ENCODE measurements around the gene HDAC4.

The HDAC4 gene

GRCh38 chr2:239412905-239413603 is 12.2 kb upstream of the HDAC4 start:
- TF ChIP-seq CTCF (IDR thresholded peaks at IDR 0.05; ENCODE audit: extremely low read depth, insufficient read depth, missing control alignments): no peak
- in situ Hi-C loops (cut with MboI; ENCODE audit: low pct_unique_long_range_greater_than_20kb, low sequenced_read_pairs, unreplicated experiment): no loop called here
- no peak for DNase-seq (ENCODE audit: low spot score)

GRCh38 chr2:239411549-239412319 is 10.9 kb upstream of the HDAC4 start:
- no peak for DNase-seq (ENCODE audit: low spot score)
- in situ Hi-C loops (cut with MboI; ENCODE audit: low pct_unique_long_range_greater_than_20kb, low sequenced_read_pairs, unreplicated experiment): no loop called here
- no peak for TF ChIP-seq CTCF (IDR thresholded peaks at IDR 0.05; ENCODE audit: extremely low read depth, insufficient read depth, missing control alignments)

- TF ChIP-seq CTCF (IDR thresholded peaks at IDR 0.05; ENCODE audit: extremely low read depth, insufficient read depth, missing control alignments): no peak
- in situ Hi-C loops (cut with MboI; ENCODE audit: low pct_unique_long_range_greater_than_20kb, low sequenced_read_pairs, unreplicated experiment): no loop called here
- DNase-seq (ENCODE audit: low spot score): no peak
Measured at GRCh38 chr2:239411117-239411516, 10.3 kb upstream of the HDAC4 start.

- no peak for DNase-seq (ENCODE audit: low spot score)
- in situ Hi-C loops (cut with MboI; ENCODE audit: low pct_unique_long_range_greater_than_20kb, low sequenced_read_pairs, unreplicated experiment): no loop called here
- TF ChIP-seq CTCF (IDR thresholded peaks at IDR 0.05; ENCODE audit: extremely low read depth, insufficient read depth, missing control alignments): no peak
Measured at GRCh38 chr2:239409976-239410375, 9.2 kb upstream of the HDAC4 start.

- TF ChIP-seq CTCF (IDR thresholded peaks at IDR 0.05; ENCODE audit: extremely low read depth, insufficient read depth, missing control alignments): no peak
- no peak for DNase-seq (ENCODE audit: low spot score)
- in situ Hi-C loops (cut with MboI; ENCODE audit: low pct_unique_long_range_greater_than_20kb, low sequenced_read_pairs, unreplicated experiment): no loop called here
Measured at GRCh38 chr2:239407112-239407511, 6.3 kb upstream of the HDAC4 start.

GRCh38 chr2:239406316-239406995 is 5.6 kb upstream of the HDAC4 start:
- no peak for DNase-seq (ENCODE audit: low spot score)

More at GRCh38 chr2:239406316-239406995, 5.6 kb upstream of the HDAC4 start:
- no peak for TF ChIP-seq CTCF (IDR thresholded peaks at IDR 0.05; ENCODE audit: extremely low read depth, insufficient read depth, missing control alignments)
- in situ Hi-C loops (cut with MboI; ENCODE audit: low pct_unique_long_range_greater_than_20kb, low sequenced_read_pairs, unreplicated experiment): no loop called here

Data from GM13977 (cell line).